ENCODE measurements around the gene ITFG2. TPM values are rescaled to one million over a fixed set of nuclear protein-coding genes. Genes with fewer than 3 reads are reported as not detected.

ITFG2 gene
- polyA plus RNA-seq, 1 donor (not counting 4 experiments of a cell fraction or from before 2014, with no cell fraction given) = 13.0 TPM

DNA sequence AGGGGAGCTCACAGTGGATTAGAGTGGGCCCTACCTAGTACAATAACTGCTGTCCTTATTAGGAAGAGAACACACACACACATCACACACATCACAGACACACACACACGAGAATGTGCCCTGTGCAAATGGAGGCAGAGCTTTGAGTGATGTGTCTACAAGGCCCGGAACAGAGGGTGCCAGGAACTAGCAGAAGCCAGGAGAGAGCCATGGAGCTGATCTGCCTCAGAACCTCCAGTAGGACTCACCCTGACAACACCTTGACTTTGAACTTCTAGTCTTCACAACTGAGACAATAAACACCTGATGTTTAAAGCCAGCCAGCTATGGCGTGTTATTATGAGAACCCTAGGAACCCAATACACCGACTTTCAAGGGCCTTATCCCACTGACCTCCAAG lies 47.4 kb upstream of the ITFG2 start:
- Histone ChIP-seq H4K20me1 (ENCODE audit: control insufficient read depth, extremely low read depth, insufficient read depth, low read length) (no peaks in the 10 kb centered on the region), H3K9me3 (ENCODE audit: control insufficient read depth, low read depth, low read length) (no peaks in the 10 kb centered on the region), H3K79me2 (ENCODE audit: control insufficient read depth, insufficient read depth, low read length) (no peaks in the 10 kb centered on the region), H3K9me1 (ENCODE audit: control insufficient read depth, extremely low read depth, insufficient read depth, low read length) (no peaks in the 10 kb centered on the region), H3K4me2 (ENCODE audit: control insufficient read depth, extremely low read depth, insufficient read depth, low read depth, low read length) (no peak overlapping the region), H3K27ac (ENCODE audit: control insufficient read depth, insufficient read depth, low read length) (no peak overlapping the region), H3K9ac (ENCODE audit: control insufficient read depth, extremely low read depth, insufficient read depth, low read length) (no peak overlapping the region), H3K4me3 (ENCODE audit: control insufficient read depth in 2 of 3, extremely low read depth in 1 of 3, insufficient read depth in 2 of 3, low read depth in 1 of 3, low read length in 3 of 3) (no peak overlapping the region), H2AFZ (ENCODE audit: control insufficient read depth, low read length) (no peak overlapping the region), H3K27me3 (ENCODE audit: control insufficient read depth, extremely low read depth, insufficient read depth, low read length) (no peaks in the 10 kb centered on the region), H3K4me1 (ENCODE audit: control insufficient read depth, extremely low read depth, insufficient read depth, low read length) (no peaks in the 10 kb centered on the region), H3K36me3 (ENCODE audit: control insufficient read depth in 2 of 2, extremely low read depth in 1 of 2, insufficient read depth in 2 of 2, low read length in 2 of 2) (no peaks in the 10 kb centered on the region)
- FAIRE-seq (no peak), DNase-seq (ENCODE audit: low read depth, low spot score) (no peak)
- TF ChIP-seq EZH2 (IDR thresholded peaks at IDR 0.05; ENCODE audit: low read length) = no peak
- no peak for TF ChIP-seq CTCF (optimal IDR thresholded peaks at IDR 0.05 in 1 of 3, IDR thresholded peaks at IDR 0.05 in 1 of 3, conservative IDR thresholded peaks at IDR 0.05 in 1 of 3; ENCODE audit: extremely low read depth in 1 of 3, insufficient read depth in 2 of 3, low read length in 3 of 3)
- dilution Hi-C loops (cut with MboI; ENCODE audit: extremely low pct_ligation_motif_present, low sequenced_read_pairs) = no loop called here

GRCh38 chr12:2765608-2766007 lies 46.9 kb upstream of the ITFG2 start:
- TF ChIP-seq CTCF (optimal IDR thresholded peaks at IDR 0.05 in 1 of 3, IDR thresholded peaks at IDR 0.05 in 1 of 3, conservative IDR thresholded peaks at IDR 0.05 in 1 of 3; ENCODE audit: extremely low read depth in 1 of 3, insufficient read depth in 2 of 3, low read length in 3 of 3) (no peak), EZH2 (IDR thresholded peaks at IDR 0.05; ENCODE audit: low read length) (no peak)
- FAIRE-seq = no peak

More at GRCh38 chr12:2765608-2766007, 46.9 kb upstream of the ITFG2 start:
- Histone ChIP-seq H4K20me1 (ENCODE audit: control insufficient read depth, extremely low read depth, insufficient read depth, low read length) (no peaks in the 10 kb centered on the region), H3K4me2 (ENCODE audit: control insufficient read depth, extremely low read depth, insufficient read depth, low read depth, low read length) (no peak overlapping the region), H3K4me3 (ENCODE audit: control insufficient read depth in 2 of 3, extremely low read depth in 1 of 3, insufficient read depth in 2 of 3, low read depth in 1 of 3, low read length in 3 of 3) (no peak overlapping the region), H3K36me3 (ENCODE audit: control insufficient read depth in 2 of 2, extremely low read depth in 1 of 2, insufficient read depth in 2 of 2, low read length in 2 of 2) (no peaks in the 10 kb centered on the region), H3K27me3 (ENCODE audit: control insufficient read depth, extremely low read depth, insufficient read depth, low read length) (no peaks in the 10 kb centered on the region), H3K27ac (ENCODE audit: control insufficient read depth, insufficient read depth, low read length) (no peak overlapping the region), H3K9ac (ENCODE audit: control insufficient read depth, extremely low read depth, insufficient read depth, low read length) (no peak overlapping the region), H3K9me3 (ENCODE audit: control insufficient read depth, low read depth, low read length) (no peaks in the 10 kb centered on the region), H3K9me1 (ENCODE audit: control insufficient read depth, extremely low read depth, insufficient read depth, low read length) (no peaks in the 10 kb centered on the region), H3K4me1 (ENCODE audit: control insufficient read depth, extremely low read depth, insufficient read depth, low read length) (no peaks in the 10 kb centered on the region), H2AFZ (ENCODE audit: control insufficient read depth, low read length) (no peak overlapping the region), H3K79me2 (ENCODE audit: control insufficient read depth, insufficient read depth, low read length) (no peaks in the 10 kb centered on the region)
- dilution Hi-C loops (cut with MboI; ENCODE audit: extremely low pct_ligation_motif_present, low sequenced_read_pairs) = no loop called here
- DNase-seq (ENCODE audit: low read depth, low spot score) = no peak
